DMS114 treated with DMSO at 0.1 percent for 48 hours (cell line): ENCODE measurements around the gene CNN2.
A peak's percentile ranks its signal among the peaks of the same experiment; 100 is the strongest.

Source experiments
- DNase-seq: peaks from one replicate; lab custom pipeline; 2025; ENCODE audit not compliant: unreplicated experiment; lab: John Stamatoyannopoulos, UW

Gene CNN2

GRCh38 chr19:1047696-1048147 lies 21.3 kb downstream of the CNN2 start:
- no peak for DNase-seq

- DNase-seq, result no peak
Observed at GRCh38 chr19:1049106-1049505, 22.7 kb downstream of the CNN2 start.

- no peak for DNase-seq
Observed at GRCh38 chr19:1049800-1050199, 23.4 kb downstream of the CNN2 start.

GRCh38 chr19:1050989-1051788 lies 24.8 kb downstream of the CNN2 start:
- DNase-seq, result no peak

- DNase-seq, result no peak
Observed at GRCh38 chr19:1051791-1052190, 25.4 kb downstream of the CNN2 start.

- DNase-seq, result no peak
Observed at GRCh38 chr19:1052349-1052975, 26.1 kb downstream of the CNN2 start.

- no peak for DNase-seq
Observed at GRCh38 chr19:1053176-1054101, 27.0 kb downstream of the CNN2 start.

GRCh38 chr19:1054102-1055027 lies 28.0 kb downstream of the CNN2 start:
- DNase-seq, result no peak

GRCh38 chr19:1055028-1055425 lies 28.6 kb downstream of the CNN2 start:
- no peak for DNase-seq

GRCh38 chr19:1055886-1056620 lies 29.6 kb downstream of the CNN2 start:
- DNase-seq, result no peak

GRCh38 chr19:1057176-1057855 lies 30.9 kb downstream of the CNN2 start:
- peak; percentile 49 for DNase-seq

GRCh38 chr19:1058112-1058511 lies 31.7 kb downstream of the CNN2 start:
- DNase-seq, result no peak

- DNase-seq, result no peak
Observed at GRCh38 chr19:1060689-1061088, 34.3 kb downstream of the CNN2 start.

GRCh38 chr19:1061987-1062386 lies 35.6 kb downstream of the CNN2 start:
- DNase-seq, result no peak

- DNase-seq, result no peak
Observed at GRCh38 chr19:1062387-1063029, 36.1 kb downstream of the CNN2 start.

GRCh38 chr19:1063030-1063908 lies 36.9 kb downstream of the CNN2 start:
- DNase-seq, result no peak

- DNase-seq, result no peak
Observed at GRCh38 chr19:1063909-1064660, 37.7 kb downstream of the CNN2 start.
